Right lobe of liver (tissue), 6 donors: ENCODE results near the gene MROH2A. TPM values are rescaled to one million over a fixed set of nuclear protein-coding genes. Genes with fewer than 3 reads are reported as not detected.

ENCODE experiments used
- ATAC-seq, 4 donors: fragments of 200-7000 bp; cut with Tn5 transposase; one replicate each; pipeline ENCODE4 v1.9.1; 2020; ENCODE audit warnings: mild to moderate bottlenecking in 4 of 4, moderate library complexity in 4 of 4
- DNase-seq, 3 donors: peaks; one replicate each; pipeline ENCODE4 v3.0.0-alpha.2; 2020
- H3K27ac ChIP-seq, 3 donors: fragments of 200-600 bp; one replicate each; pipeline ENCODE4 v1.8.0; 2022
- H3K27me3 ChIP-seq, 2 donors: fragments of 200-600 bp; one replicate each; pipeline ENCODE4 v1.8.0; 2022
- H3K36me3 ChIP-seq, 4 donors: fragments of 200-600 bp; sonication (generic) in 1 of 4; one replicate each; pipeline versions ENCODE4 v1.5.1 to v1.8.0; 2017 to 2022; ENCODE audit warnings: control low read depth in 1 of 4
- H3K4me1 ChIP-seq, 4 donors: fragments of 200-600 bp; sonication (generic) in 1 of 4; one replicate each; pipeline versions ENCODE4 v1.5.1 to v1.8.0; 2017 to 2022; ENCODE audit warnings: control low read depth in 1 of 4
- H3K4me3 ChIP-seq, 3 donors: fragments of 200-600 bp; one replicate each; pipeline ENCODE4 v1.8.0; 2022
- H3K9me3 ChIP-seq, 4 donors: fragments of 200-600 bp; sonication (generic) in 1 of 4; one replicate each; pipeline versions ENCODE4 v1.5.1 to v1.8.0; 2017 to 2022; ENCODE audit warnings: control low read depth in 1 of 4
- CTCF ChIP-seq, 4 donors: fragments of 200-600 bp in 3 of 4; fragments of 450-650 bp in 1 of 4; IDR thresholded peaks; one replicate each; pipeline versions ENCODE4 v1.5.1 to v1.8.0; 2016 to 2022; ENCODE audit warnings: antibody characterized with exemption in 4 of 4, mild to moderate bottlenecking in 2 of 4
- POLR2A ChIP-seq: fragments of 450-650 bp; IDR thresholded peaks from one replicate; pipeline ENCODE4 v1.6.1; 2017; ENCODE audit warnings: antibody characterized with exemption, mild to moderate bottlenecking
- WGBS: methylation state at CpG from one replicate; pipeline ENCODE4 v1.1.6; 2018; ENCODE audit warnings: low coverage, low lambda C conversion rate; ENCODE audit not compliant: insufficient coverage; ENCODE audit errors: missing lambda C conversion rate; 5-methylcytosine and 5-hydroxymethylcytosine counted together
- intact Hi-C, 2 donors: fragments of 100-400 bp; cut with DNase I; formaldehyde crosslinking; loops; one replicate each; pipeline versions ENCODE4 v1.11.2 to v1.14.1; 2022
- total RNA-seq, 6 experiments: library from RNA; depleted of rRNA in 2 of 6; stranded (reverse); fragments of >200 nt in 2 of 6; fragmentation: NEBNext Ultra II Directional in 3 of 6; extraction: Animal tissue kit (Norgen Biotek cat#: 25700) in 3 of 6; gene quantifications; one replicate each; pipeline versions ENCODE4 v1.1.0 to v1.2.4, GENCODE V29; 2016 to 2023
- donor health status: DM: no; HTN: yes; CAD: no.
- donor health status: DM: no; HTN: no; CAD: no.
- donor health status: DM: no; HTN: no; CAD: no.
- donor health status: DM: no; HTN: yes; CAD: no.
- donor health status: DM: no; HTN: yes; CAD: no.

The MROH2A gene
- total RNA-seq, 6 experiments from 2014 or later, result 0.49 to 7.6 (median 2.0) TPM

GRCh38 chr2:233814056-233814835 is 36.1 kb downstream of the MROH2A start:
- 85% methylated on average over 2 of the region's 2 CpGs for WGBS
- no peak for ATAC-seq
- H3K27ac ChIP-seq, result no peak overlapping the region
- H3K27me3 ChIP-seq, result no peaks in the 10 kb centered on the region
- no peaks in the 10 kb centered on the region for H3K9me3 ChIP-seq
- peaks cover 0 to 13% (median 0%) of the 10 kb centered on the region in 4 donors for H3K4me1 ChIP-seq
- H3K36me3 ChIP-seq, result no peaks in the 10 kb centered on the region
- H3K4me3 ChIP-seq, result no peak overlapping the region
- intact Hi-C loops, result no loop called here
- no peak for TF ChIP-seq CTCF (IDR thresholded peaks at IDR 0.05)
- TF ChIP-seq POLR2A, result no peak
- DNase-seq, result peak in 1 of 3 donors; percentile 20

GRCh38 chr2:233815861-233816260 is 37.7 kb downstream of the MROH2A start:
- no peak for DNase-seq
- Histone ChIP-seq H3K4me3 (no peak overlapping the region), H3K27ac (no peak overlapping the region), H3K4me1 (peaks cover 0 to 13% (median 0%) of the 10 kb centered on the region in 4 donors), H3K36me3 (no peaks in the 10 kb centered on the region), H3K27me3 (no peaks in the 10 kb centered on the region), H3K9me3 (no peaks in the 10 kb centered on the region)
- TF ChIP-seq POLR2A (no peak), CTCF (IDR thresholded peaks at IDR 0.05) (no peak)
- 88% methylated on average over 6 of the region's 6 CpGs for WGBS
- intact Hi-C loops, result no loop called here
- ATAC-seq, result no peak

- ATAC-seq (no peak), DNase-seq (peak in 2 of 3 donors; percentile 11 to 27)
- Histone ChIP-seq H3K36me3 (no peaks in the 10 kb centered on the region), H3K27me3 (no peaks in the 10 kb centered on the region), H3K27ac (no peak overlapping the region), H3K9me3 (no peaks in the 10 kb centered on the region), H3K4me3 (no peak overlapping the region), H3K4me1 (peaks cover 0 to 13% (median 0%) of the 10 kb centered on the region in 4 donors)
- TF ChIP-seq CTCF (IDR thresholded peaks at IDR 0.05), result no peak
- TF ChIP-seq POLR2A, result no peak
- 56% methylated on average over 2 of the region's 2 CpGs for WGBS
- intact Hi-C loops, result no loop called here
Observed at GRCh38 chr2:233816334-233816733, 38.2 kb downstream of the MROH2A start.

- intact Hi-C loops, result no loop called here
Observed at GRCh38 chr2:233816771-233817170, 38.6 kb downstream of the MROH2A start.

More at GRCh38 chr2:233816771-233817170, 38.6 kb downstream of the MROH2A start:
- Histone ChIP-seq H3K27ac (no peak overlapping the region), H3K4me3 (no peak overlapping the region), H3K9me3 (no peaks in the 10 kb centered on the region), H3K27me3 (no peaks in the 10 kb centered on the region), H3K4me1 (peaks cover 0 to 15% (median 1%) of the 10 kb centered on the region in 4 donors), H3K36me3 (no peaks in the 10 kb centered on the region)
- ATAC-seq (no peak), DNase-seq (peak in 2 of 3 donors; percentile 17 to 33)
- TF ChIP-seq POLR2A (no peak), CTCF (IDR thresholded peaks at IDR 0.05) (no peak)
- WGBS, result 100% methylated on average over 4 of the region's 4 CpGs
